Measurements from ENCODE around the gene NUDCD3. TPM values are rescaled to one million over a fixed set of nuclear protein-coding genes. Genes with fewer than 3 reads are reported as not detected.
A peak's percentile ranks its signal among the peaks of the same experiment; 100 is the strongest.

NUDCD3 gene
- total RNA-seq, 1 donor from 2014 or later, result 88.2 TPM

DNA sequence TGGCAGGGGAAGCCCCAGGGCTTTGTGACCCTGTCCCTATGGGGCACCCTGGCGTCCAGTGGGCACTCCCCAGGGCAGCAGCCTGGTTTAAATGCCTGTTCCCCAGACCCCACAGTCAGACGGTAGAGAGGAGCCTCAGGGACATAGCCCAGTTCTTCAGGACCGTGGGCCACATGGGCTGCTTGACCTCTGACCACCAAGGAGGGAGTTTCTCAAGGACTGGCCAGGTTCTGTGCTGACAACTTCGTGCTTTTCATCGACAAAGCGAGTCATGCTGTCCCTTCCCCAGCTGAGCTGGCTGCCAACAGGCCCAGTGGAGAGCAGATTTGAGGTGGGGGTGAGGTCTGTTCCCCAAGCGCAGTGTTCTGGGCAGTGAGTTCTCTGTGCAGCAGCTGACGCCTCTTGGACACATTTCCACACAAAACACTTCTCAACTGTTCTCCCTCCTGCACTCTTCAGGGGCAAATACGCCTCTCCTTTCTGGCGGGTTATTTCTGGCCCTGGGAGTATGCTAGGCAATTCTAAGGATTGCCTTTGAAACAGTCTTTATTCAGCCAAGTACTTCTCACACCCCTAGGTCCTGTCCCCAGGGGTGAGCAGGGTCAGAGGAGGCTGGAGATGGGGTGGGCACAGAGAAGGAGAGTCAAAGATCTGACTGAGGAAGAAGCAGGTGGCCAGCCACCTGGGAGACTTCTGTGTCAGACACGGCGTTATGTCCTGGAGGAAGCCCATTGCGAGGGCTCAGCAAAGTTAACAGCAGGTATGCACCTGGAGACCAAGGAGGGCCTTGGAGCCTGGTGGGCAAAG lies 107.8 kb downstream of the NUDCD3 start:
- peak; percentile 21 for DNase-seq

DNA sequence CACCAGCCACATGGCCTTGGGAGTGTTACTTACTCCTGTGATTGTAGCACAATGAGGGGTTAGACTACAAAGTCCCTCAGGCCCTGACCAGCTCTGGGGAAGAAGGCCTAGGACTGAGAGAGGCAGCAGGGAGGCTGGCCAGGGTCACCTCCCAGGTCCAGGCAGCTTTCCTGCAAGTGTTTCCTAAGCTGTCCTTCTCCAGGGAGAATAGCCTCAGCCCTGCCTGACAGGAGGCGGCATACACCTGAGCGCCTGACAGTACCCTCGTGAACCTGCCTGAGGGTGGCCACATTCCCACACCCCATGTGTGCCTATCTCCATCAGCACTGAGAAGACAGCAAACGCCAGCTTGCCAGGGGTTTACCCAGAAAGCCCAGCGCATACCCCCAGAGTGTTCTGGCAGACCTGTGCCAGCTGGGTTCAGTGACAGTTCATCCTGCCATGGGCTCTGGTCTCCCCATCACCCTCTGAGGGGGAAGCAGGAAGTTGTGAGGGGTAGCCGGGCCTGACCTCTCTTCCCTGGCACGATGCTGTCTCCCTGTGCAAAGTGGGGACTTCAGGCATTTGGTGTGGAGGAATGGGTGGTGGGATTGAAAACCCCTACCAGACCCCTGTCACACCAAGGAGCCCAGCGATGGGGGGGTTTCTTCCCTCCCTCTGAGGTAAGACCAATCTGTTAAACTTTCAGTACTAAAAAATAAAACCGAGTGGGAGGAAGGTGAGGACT lies 108.8 kb downstream of the NUDCD3 start:
- no peak for DNase-seq

DNA sequence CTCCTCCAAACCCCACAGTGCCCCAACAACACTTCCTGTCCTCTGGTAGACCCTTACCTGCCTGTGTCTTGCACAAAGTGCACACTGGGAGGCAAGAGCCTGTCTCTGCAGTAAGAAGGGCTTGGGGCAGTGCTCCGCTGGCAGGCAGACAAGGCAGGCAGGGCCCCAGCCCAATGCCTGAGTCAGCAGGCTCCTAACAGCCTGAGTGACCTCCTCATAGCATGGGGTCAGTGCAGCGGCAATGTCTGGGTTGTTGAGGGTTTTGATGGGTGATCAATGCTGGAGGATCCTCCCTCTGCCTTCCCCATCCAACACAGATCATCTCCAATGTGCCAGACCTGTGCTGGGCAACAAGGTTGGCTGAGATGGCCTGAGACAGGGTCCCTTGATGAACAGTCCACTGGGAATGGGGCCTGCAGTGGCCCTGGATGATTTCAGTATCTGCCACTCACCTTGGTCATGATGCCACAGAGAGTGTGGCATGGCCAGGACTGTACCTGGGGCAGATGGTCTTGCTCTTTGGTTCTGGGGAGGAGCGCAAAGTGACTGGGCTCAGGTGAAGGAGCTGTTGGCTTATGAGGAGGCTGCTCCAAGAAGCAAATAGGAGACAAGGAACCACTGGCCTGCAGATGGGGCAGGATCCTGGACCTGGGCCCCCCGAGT lies 109.5 kb downstream of the NUDCD3 start:
- no peak for DNase-seq

DNA sequence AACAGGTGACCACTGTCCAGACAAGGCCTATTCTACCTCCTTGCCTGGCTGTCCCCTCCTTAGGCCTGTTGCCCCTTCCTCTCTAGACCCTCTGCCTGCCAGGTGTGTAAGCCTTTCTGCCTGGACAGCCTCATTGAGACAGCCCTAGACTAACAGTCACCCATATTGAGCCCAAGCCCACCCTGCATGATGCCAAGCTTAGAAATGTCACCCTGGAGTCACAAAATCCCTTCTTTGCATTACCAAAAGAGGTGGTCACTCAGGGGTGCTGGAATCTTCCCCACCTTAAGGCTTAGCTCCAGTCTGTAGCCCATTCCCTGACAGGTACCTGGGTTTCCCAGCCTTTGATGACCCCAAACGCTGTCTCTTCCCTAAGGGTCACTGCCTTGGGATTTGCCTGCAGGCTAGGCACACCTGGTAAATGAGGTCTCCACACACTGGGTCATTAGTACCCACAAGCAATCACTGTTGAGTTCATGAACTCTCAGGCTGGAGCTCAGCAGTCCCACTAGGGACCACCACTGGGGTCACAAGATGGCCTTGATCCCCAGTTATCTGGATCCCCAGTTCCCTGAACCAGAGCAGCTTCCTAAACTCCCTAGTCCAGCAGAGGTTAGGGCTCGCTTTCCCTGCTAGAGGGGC lies 110.1 kb downstream of the NUDCD3 start:
- no peak for DNase-seq

DNA sequence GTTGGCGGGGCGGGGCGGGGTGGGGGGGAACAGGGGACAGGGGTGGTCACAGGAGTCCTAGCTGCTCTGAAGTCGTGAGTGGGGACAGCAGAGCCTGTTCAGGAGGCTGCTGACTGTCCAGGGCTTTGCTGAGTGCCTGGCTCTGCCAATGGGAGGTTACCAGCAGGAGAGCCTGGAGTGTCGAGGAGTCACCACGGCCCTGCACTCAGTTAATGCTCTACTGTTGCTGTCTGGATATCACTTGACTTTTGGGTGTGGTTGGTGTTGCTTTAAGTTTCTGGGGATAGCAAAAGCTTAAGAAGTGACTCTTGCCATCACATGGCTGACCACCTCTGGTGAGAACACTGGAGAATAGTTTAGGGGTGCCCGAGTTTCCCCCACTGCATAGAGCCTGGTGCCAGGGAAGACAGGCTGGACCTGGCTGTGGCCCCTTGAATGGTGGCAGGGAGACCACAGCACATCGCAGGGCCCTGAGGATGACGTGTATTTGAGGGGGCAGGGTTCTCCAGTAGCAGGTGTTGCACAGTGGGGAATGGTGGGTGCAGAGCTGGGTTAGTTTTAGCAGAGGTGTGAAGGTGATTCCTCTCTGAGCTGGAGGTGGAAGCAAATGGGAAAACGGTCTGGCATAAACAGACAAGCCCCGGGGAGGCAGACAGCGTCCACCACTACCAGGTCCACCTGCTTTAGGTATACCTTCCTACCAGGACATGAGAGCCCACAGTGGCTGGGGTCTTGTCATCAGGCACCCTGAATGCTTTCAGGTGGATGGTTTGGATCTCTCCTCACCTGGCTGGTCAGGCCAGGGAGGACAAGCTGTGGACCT lies 110.9 kb downstream of the NUDCD3 start:
- no peak for DNase-seq

DNA sequence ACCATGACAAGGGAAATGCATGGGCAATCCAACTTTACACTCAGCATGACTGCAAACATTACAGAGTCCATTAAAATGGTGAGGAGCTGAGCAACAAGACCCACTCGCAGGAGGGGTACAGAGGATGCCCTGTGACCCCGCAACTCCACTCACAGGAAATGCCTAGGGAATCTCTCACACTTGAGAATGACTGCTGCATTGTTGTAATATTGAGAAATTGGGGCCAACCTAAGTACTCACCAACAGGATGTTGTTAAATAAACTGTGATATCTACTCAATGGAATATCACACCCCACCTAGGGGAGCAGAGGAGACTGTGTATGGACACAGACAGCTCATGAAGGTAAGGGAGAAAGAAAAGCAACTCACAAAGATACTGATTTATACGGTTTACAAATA lies 111.7 kb downstream of the NUDCD3 start:
- DNase-seq, result no peak

DNA sequence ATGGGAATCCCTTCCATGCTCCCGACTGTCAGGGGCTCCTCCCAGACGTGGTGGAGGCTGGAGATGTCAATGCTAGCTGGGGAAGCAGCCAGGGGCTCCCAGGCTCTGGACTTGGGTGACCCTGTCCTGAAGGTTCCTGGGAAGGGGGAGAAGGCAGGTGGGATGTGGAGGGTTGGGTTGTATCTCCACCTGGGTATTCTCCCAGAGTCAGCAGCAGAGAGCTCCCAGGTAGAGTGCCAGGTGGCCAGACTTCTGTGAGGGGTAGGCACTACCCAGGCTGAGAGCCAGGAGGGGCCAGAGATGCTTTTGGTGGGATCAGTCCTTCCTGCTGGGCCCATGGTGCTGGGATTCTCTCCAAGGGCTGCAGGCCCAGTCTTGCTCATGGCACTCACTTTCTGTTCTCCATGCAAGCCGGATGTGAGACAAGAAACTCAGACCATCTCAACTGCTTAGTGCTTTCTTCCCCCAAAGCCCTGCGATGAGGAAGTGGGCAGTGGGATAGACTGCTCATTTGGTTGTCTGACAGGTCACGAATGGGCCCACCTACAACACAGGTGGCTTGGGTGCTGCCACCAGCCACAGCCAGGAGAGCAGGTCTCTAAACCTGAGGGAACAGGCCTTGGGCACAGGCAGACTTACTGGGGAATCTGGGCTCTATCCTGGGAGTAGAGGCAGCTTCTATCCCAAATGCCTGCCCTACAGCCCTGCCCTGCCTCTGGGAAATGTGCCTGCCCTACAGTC lies 112.6 kb downstream of the NUDCD3 start:
- no peak for DNase-seq

DNA sequence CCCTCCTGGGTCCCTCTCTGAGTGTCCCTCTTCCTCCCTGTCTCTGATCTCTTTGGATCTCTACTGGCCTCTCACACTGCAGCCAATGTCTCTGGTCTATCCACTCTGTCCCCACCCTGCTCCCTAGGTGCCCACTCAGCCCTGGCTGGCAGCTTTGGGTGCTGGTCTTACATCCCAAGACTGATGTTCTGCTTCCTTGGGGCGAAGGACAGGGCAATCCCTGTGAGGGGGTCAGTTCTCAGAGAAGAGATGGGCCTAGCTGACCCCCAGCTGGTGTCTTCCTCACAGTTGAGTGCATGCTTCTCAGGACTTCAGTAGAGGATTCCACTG lies 113.4 kb downstream of the NUDCD3 start:
- DNase-seq, result no peak

DNA sequence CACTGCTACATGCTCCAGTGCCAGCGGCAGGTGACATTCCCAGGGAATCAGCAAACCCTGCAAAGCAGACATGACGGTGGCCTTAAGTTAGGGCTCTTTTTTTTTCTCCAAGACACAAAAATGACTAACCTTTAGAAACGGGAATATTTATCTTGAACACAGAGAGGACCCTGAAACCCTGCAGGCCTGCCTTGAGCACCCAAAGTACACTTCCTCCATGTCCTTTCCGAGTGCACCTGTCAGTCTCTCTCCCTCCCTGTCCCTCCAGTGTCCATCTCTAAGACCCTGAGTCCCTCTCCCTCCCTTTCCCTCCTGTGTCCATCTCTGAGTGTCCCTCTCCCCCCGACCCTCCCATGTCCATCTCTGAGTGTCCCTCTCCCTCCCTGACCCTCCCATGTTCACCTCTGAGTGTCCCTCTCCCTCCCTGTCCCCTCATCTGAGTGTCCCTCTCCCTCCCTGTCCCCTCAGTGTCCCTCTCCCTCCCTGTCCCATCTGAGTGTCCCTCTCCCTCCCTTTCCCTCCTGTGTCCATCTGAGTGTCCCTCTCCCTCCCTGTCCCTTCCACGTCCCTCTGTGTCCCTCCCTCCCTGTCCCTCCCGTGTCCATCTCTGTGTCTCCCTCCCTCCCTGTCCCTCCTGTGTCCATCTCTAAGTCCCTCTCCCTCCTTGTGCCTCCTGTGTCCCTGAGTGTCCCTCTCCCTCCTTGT lies 113.9 kb downstream of the NUDCD3 start:
- DNase-seq, result no peak

DNA sequence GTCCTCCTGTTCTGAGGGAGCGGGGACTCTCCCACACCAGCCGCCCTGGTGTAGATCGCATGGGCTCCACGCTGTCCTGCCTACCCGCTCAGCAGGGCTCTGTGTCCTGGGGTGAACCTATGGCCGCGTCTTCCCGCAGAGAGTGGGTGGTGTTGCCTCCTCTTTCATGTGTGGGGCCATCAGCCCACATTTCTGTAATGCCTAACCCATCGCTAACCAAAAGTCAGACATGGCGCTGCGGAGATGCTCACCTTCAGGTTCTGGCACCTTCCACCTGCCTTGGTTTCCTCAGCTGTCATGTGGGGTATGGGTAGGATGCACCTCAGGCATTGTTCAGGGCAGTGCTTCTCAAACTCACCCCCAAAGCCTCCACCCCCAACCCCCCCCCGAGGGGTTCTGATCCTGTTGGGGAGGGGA lies 114.5 kb downstream of the NUDCD3 start:
- no peak for DNase-seq

DNA sequence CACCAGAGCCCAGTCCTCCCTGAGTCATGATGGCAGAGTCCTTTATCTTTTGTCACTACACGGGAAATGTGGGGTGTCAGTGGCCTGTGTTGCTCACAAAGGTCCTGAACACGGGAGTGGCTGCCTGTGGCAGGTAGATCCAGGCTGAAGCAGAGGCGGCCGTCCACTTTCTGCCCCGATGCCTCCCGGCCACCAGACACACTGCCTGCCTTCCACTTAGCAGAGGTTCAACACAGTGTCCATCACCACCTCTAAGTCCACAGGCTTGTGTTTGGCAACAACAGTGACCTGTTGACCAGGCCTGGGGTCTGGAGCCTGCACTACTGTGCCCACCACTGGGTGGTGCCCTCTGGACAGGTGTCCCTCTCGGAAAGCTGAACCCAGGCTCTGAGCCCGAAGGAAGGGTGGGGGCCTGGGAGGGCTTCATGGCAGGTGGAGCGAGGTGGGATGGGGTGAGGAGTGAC lies 115.2 kb downstream of the NUDCD3 start:
- DNase-seq, result no peak

DNA sequence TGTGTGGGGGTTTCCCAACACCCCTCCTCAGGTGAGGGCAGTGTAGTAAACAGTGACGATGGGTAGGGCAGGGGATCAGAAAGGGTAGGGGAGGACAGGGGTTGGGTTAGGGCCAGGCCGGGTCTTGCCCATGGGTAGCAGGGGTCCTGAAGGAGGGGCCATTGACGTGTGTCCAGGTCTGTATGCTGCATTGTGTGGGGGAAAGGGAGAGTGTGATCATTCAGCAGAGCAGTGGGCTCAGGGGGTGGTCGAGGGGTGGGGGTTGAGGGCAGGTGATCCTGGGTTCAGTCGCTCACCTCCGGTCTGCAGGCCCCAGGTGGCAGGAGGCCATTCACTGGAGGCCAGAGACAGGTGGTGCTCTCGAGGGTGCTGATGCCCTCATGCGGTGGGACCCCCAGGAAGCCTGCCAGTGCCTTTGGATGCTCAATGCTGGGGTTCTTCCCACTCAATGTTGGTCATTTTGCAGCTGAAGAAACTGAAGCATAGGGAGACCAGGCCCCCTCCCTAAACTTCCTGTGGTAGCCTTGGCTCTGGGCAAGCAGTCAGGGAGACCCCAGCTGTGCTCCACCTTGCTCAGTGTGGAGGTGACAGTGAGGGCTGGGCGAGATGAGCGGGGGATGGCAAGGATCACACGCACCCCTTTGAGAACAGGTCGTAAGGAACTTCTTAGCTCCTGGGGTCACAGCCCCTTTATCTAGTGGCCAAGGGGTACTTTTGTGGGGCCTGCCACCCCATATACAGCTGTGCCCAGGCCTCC lies 116.3 kb downstream of the NUDCD3 start:
- DNase-seq, result no peak

DNA sequence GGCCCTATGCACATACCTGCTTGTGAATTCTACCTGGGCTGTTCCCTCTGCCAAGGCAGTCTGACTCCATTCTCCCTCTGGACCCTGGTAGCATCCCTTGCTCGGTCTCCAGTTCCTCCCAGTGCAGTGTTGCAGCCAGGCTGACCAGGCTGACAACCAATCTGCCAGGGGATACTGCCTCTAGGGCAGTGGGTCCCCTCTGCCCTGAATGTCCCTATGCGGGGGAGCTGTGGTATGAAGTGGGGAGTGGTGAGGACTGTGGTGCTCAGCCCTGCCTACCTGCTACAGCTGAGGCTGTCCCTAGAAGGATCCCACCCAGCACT lies 117.1 kb downstream of the NUDCD3 start:
- no peak for DNase-seq

DNA sequence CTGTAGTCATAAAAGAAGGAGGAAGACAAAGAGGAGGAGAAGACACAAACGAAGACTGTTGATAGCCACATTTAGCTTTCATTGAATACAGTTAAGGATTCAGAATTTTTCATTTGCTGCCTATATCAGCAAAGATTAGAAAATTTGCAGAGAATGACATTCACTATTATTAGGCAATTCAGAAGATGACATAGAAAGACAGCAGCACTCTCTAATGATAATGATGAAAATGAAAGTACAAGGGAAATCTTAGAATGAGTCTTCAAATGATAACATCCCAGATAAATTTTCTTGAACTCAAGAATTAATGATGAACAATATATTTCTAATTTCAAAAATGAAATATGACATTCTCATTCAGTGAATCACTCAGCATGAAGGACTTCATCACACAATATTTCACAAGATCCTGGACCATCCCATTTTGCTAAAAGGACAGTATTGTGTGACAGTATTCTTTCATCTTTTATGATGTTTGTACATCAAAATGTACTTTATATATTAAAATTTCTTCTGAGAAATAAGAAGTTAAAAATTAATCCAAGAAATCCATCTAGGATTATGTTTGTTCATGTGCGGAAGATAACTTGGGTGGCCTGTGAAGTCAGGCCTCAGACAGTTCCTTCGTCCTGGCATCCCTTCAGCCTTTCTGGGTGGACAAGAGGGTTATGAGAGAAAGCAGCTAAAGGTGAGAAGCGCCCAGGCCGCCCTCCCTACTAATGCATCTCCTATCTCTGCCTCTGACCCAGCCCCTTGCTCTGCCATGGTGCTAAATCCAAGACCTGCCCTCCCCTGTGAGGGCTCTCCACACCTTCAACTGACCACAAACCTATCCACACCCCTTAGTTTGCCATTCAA lies 117.7 kb downstream of the NUDCD3 start:
- no peak for DNase-seq

DNA sequence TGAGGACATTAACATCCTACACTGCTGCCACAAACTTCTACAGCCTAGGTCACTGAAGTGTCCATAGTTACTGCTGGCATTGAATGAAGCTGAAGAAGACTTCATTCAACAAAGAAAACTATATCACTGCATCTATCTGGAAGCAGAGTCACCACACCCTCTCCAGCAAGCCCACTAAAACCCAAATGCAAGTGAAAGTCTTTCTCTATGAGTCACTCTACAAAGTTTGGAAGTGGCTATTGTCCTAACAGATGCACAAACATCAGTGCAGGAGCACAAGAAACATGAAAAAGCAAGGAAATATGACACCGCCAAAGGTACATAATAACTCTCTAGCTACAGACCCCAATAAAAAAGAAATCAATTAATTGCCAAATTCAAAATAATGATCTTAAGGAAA lies 121.6 kb downstream of the NUDCD3 start:
- no peak for DNase-seq

DNA sequence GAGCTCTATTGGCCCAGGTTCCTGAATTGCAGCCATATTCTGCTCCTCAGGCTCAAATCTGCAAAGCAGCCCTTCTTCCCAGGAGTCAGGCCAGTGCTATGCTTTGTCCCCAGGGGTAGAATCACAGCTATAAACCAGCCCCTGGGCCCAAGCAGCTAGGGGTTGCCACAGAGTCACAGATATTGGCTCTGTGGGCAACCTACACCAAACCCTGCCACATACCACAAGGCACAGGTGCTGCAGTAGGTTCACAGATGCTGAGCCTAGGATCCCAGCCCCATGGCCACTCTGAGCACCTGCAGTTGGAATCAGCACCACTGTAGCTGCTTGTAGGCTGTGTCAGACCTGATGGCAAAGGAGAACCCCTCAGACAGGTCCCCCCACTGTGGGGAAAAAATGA lies 122.0 kb downstream of the NUDCD3 start:
- DNase-seq, result no peak

DNA sequence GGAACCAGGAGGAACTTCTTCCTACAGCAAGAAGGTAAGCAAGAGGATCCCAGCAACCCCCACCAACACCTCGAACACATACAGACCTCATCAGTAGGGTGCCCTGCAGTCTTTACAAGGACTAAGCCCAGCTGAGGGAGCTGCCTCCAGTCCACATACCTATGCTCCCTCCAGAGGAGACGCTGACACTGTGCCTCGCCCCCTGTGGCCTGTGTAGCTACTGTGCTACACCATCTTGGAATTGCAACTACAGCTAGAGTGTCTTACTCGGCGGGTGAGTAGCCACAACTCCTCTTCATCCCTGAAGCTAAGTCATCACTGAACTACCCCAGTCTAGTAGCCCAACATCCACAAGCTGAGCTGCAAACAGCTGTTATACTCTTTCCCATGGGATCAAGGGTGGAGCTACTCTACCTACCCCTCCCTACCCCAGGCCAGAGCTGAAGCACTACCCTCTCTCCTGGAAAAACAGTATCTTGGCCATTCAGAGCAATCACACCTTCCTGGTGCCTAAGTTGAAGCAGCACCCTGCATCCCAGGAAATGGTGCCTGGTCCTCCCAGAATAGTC lies 122.9 kb downstream of the NUDCD3 start:
- no peak for DNase-seq

DNA sequence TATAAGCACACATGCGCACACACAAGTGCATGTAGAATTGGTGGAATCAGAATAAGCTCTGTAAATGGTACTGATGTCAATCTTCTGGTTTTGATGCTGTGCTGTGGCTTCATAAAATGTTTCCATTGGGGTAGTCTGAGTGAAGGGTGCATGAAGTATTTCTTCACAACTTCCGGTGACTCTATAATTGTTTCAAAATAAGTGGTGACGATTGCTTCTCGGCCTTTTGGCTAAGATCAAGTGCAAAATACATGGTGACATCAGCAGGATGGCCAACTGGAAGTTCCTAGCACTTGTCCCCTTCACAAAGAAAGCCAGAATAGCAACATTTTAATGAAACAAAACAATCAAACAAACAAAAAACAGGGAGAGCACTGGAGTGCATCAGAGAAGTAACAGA lies 123.5 kb downstream of the NUDCD3 start:
- no peak for DNase-seq

DNA sequence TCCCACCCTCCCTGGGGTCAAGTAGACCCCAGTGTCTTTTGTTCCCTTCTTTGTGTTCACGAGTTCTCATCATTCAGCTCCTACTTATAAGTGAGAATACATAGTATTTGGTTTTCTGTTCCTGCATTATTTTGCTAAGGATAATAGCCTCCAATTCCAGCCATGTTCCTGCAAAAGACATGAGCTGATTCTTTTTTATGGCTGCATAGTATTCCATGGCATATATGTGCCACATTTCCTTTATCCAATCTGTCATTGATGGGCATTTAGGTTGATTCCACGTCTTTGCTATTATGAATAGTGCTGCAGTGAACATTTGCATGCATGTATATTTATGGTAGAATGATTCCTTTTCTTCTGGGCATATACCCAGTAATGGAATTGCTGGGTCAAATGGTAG lies 136.8 kb downstream of the NUDCD3 start:
- no peak for DNase-seq
